GM18868 (cell line): ENCODE results near the gene CP.
"Not testable (repeated sequence)": the region's sequence is repeated elsewhere in the genome, so short reads cannot be mapped to it uniquely, and the experiment has no call there.

Experiments used
- ATAC-seq: cut with Tn5 transposase; IDR thresholded peaks from one replicate; pipeline ENCODE4 v1.9.1; 2021; ENCODE audit warnings: mild to moderate bottlenecking, moderate library complexity; ENCODE audit not compliant: unreplicated experiment

The CP gene

GRCh38 chr3:149221783-149222517 lies at the start of gene CP:
Gene CP, minus strand, starts transcription at chr3:149221829. Its CDS starts 37 bp downstream, at chr3:149221792.
- ATAC-seq = no peak

GRCh38 chr3:149270180-149270579 lies 48.6 kb upstream of the CP start:
- ATAC-seq = no peak

GRCh38 chr3:149269687-149270086 lies 48.1 kb upstream of the CP start:
- ATAC-seq = no peak

DNA sequence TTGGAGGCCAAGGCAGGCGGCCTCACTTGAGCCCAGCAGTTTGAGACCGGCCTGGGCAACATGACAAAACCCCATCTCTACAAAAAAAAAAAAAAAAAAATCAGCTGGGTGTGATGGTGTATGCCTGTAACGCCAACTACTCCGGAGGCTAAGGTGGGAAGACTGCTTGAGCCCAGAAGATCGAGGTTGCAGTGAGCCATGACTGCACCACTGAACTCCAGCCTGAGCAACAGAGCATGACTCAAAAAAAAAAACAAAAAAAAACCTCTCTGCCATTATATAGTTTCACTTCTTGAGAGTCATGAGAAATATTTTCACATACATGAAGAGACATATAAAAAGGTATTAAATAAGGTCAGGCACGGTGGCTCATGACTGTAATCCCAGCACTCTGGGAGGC lies 45.9 kb upstream of the CP start:
- ATAC-seq = peak; percentile 89

- no peak for ATAC-seq
Observed at GRCh38 chr3:149266736-149267135, 45.1 kb upstream of the CP start.

DNA sequence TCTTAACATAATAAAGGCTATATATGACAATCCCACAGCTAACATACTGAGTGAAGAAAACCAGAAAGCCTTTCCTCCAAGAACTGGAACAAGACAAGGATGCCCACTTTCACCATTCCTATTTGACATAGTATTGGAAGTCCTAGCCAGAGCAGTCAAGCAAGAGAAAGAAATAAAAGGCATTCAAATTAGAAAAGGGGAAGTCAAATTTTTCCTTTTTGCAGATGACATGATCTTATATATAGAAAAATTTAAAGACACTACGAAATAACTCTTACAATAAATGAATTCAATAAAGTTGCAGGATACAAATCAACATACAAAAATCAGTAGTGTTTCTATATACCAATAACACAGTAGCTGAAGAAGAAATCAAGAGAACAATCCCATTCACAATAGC lies 42.2 kb upstream of the CP start:
- no peak for ATAC-seq

DNA sequence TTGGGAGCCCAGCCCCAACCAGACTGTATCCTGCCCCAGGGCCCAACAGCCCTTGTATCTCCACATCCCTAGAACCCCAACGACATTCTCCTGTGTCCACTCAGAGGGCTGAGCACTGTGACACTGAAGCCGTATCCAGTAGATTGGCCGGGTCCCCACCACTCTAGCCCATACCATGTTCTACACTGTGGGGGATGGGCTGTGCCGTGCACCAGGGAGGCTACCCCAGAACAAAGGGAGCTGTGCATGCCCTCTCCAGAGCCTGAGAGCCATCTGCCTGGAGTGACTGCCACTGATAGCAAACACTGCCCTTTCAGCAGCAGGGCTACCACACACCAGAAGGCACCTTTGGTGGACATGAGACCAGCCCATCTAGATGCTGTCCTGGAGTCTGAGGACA lies 37.1 kb upstream of the CP start:
- no peak for ATAC-seq

GRCh38 chr3:149258298-149258697 lies 36.7 kb upstream of the CP start:
- ATAC-seq = no peak

GRCh38 chr3:149252272-149252671 lies 30.6 kb upstream of the CP start:
- ATAC-seq = no peak

- no peak for ATAC-seq
Observed at GRCh38 chr3:149251186-149251585, 29.6 kb upstream of the CP start.

- ATAC-seq = peak; percentile 57
Observed at GRCh38 chr3:149247929-149248691, 26.5 kb upstream of the CP start.

DNA sequence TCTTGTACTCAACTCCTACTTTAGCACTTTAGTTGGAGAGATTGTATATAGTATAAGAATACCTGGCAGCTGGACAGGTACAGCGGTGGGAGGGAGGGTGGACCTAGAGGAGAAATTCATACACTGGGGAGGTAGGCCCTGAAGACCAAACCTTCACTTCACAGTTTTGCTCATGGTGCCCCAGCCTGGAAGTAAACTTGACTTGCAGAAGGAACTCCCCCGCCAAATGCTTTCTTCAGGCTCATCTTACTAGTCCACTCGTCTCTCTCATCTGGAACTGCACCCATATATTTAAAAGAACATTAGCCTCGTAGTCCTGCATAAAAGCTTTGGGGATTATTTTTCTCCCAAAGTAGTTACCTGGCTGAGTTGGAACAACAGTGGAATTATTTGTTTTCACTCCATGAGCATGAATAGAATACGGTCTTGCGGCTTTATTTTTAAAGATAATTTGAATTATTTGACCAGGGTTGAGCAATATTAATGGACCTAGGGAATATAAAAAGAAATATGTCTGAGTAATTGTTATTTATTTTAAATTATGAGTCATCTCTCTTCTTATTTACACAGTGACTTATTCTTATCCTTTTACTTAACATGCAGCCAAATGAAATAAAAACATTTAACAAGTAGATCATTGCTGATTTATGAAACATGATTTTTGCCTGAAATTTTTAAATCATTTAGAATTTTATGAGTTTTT lies 25.5 kb upstream of the CP start:
- no peak for ATAC-seq

GRCh38 chr3:149245738-149246451 lies 24.3 kb upstream of the CP start:
- ATAC-seq = peak; percentile 68

DNA sequence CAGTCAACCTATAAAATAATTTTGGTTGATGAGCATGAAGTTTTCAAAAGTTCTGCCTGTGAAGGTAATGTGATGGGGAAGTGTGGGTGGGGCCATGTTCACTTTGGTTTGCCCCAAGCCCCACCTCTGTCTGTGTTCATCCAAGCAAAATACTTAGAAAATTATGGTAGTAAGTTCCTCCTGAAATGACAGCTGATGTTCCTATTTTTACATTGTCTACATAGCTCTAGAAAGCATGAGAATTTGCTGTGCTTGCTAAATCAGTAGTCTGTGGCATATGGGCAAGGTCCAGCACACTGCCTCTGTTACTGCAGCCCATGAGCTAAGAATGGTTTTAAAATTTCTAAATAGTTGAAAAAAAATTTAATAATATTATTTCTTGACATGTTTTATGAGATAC lies 21.9 kb upstream of the CP start:
- peak; percentile 58 for ATAC-seq

DNA sequence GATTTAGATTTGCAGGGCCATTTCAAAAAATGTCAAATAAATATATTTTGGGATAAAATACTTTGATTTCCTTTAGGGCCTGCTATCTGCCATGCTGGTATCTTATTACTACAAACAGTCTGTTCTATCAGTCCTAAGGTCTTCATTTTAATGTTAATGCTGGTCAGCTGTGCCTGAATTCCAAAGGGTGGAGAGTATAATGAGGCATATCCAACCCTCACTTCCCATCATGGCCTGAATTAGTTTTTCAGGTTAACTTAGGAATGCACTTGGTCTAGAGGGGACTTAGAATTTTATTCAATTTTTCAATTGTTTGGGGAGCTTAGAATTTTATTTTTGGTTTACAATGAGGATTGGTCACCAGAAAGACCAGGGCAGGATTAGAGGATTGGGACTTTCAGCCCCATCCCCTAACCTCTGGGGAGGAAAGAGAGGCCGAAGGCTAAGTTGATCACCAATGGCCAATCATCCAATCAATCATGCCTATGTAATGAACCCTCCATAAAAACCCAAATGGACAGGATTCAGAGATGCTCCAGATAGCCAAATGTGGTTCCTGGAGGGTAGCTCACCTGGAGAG lies 17.8 kb upstream of the CP start:
- no peak for ATAC-seq

DNA sequence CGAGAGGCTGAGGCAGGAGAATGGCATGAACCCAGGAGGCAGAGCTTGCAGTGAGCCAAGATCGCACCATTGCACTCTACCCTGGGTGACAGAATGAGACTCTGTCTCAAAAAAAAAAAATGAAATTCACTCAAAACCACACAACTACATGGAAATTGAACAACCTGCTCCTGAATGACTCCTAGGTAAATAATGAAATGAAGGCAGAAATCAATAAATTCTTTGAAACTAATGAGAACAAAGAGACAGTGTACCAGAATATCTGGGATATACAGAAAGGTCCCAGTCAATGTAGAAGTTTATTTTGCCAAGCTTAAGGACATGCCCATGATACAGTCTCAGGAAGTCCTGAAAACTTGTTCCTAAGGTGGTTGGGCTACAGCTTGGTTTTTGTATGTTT lies 16.6 kb upstream of the CP start:
- ATAC-seq = not testable (repeated sequence)

DNA sequence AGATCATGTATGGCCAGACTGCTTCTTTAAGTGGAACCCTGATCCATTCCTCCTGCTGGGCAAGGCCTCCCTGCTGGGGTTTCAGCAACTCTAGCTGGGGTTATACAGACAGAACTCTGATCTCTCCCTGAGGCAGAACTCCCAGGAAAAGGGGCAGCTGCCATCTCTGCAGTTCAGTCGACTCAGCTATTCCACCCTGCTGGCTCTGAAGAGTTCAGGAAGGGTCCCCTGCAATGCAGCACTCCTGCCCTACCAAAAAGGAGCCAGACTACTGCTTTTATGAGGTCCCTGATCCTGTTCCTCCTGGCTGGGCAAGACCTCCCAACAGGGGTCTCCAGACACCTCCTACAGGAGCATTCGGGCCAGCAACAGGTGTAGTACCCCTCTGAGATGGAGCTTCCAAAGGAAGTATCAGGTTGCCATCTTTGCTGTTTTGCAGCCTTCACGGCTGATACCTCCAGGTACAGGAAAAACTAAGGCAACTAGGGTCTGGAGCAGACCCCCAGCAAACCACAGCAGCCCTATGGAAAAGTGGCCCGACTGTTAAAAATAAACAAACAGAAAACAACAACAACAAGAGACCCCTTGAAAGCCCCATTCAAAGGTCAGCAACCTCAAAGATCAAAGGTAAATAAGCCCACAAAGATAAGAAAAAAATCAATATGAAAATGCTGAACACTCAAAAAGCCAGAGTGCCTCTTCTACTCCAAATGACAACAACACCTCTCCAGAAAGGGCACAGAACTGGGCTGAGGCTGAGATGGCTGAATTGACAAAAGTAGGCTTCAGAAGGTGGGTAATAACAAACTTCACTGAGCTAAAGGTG lies 14.2 kb upstream of the CP start:
- no peak for ATAC-seq

DNA sequence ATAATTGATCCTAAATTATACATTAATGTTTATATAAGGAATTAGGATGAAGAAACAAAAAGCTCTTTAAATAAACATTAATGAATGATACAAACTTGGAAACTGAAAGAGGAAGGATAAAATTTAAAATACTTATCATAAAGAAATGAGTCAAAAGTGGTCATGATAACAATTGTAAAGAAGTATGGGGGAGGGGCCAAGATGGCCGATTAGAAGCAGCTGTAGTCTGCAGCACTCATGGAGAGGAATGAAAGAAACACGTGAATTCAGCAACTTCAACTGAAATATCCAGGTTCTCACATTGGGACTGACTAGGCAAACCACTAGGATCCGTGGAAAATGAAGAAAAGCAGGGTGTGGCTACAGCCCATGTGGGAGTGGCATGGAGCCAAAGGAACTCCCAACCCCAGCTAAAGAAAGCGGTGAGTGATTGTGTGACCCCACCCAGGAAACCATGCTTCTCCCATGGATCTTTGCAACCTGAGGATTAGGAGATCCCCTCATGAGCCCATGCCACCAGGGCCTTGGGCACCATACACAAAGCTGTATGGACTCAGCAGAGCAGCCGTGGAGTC lies 13.1 kb upstream of the CP start:
- ATAC-seq = no peak

GRCh38 chr3:149233323-149233722 lies 11.7 kb upstream of the CP start:
- ATAC-seq = no peak

- no peak for ATAC-seq
Observed at GRCh38 chr3:149231871-149232270, 10.2 kb upstream of the CP start.
